Effector memory CD8-positive, alpha-beta T cell (primary cell): ENCODE data around the gene SRSF3.
"Not testable (repeated sequence)": the region's sequence is repeated elsewhere in the genome, so short reads cannot be mapped to it uniquely, and the experiment has no call there.

Experiments used
- ATAC-seq: fragments of 150-1000 bp; cut with Tn5 transposase; replicated peaks from 2 replicates; pipeline ENCODE4 v1.10.0; 2021; ENCODE audit warnings: mild to moderate bottlenecking, moderate library complexity
- DNase-seq, 3 experiments: peaks; one replicate each; pipeline ENCODE4 v3.0.0; 2021
- H3K27ac Mint-ChIP-seq, 2 donors: one replicate each; pipeline ENCODE4 v1.8.0; 2022; ENCODE audit warnings: mild to moderate bottlenecking in 2 of 2, mixed read lengths in 2 of 2, moderate library complexity in 2 of 2
- H3K27me3 Mint-ChIP-seq, 2 donors: one replicate each; pipeline ENCODE4 v1.8.0; 2022; ENCODE audit warnings: mixed read lengths in 2 of 2
- H3K36me3 Mint-ChIP-seq: one replicate; pipeline ENCODE4 v1.8.0; 2022; ENCODE audit warnings: mild to moderate bottlenecking, moderate library complexity, mixed read lengths; ENCODE audit not compliant: insufficient read depth
- H3K4me1 Mint-ChIP-seq, 2 donors: one replicate each; pipeline ENCODE4 v1.8.0; 2022; ENCODE audit warnings: low read depth in 2 of 2, mixed read lengths in 2 of 2
- H3K4me3 Mint-ChIP-seq, 2 donors: one replicate each; pipeline ENCODE4 v1.8.0; 2022; ENCODE audit warnings: mild to moderate bottlenecking in 2 of 2, mixed read lengths in 2 of 2, moderate library complexity in 2 of 2
- H3K9me3 Mint-ChIP-seq, 2 donors: one replicate each; pipeline ENCODE4 v1.8.0; 2022; ENCODE audit warnings: mixed read lengths in 2 of 2

The SRSF3 gene

GRCh38 chr6:36586606-36587005 lies 7.6 kb upstream of the SRSF3 start:
- Mint-ChIP-seq H3K27ac (no peak overlapping the region), H3K4me1 (no peaks in the 10 kb centered on the region)

GRCh38 chr6:36589025-36589400 lies 5.1 kb upstream of the SRSF3 start:
- H3K4me3 Mint-ChIP-seq, H3K9me3 Mint-ChIP-seq, H3K27me3 Mint-ChIP-seq, DNase-seq, H3K27ac Mint-ChIP-seq, ATAC-seq: not testable (repeated sequence)
- H3K36me3 Mint-ChIP-seq = peaks cover 13% of the 10 kb centered on the region
- peaks cover 10% of the 10 kb centered on the region in 2 donors for H3K4me1 Mint-ChIP-seq

More at GRCh38 chr6:36586606-36587005, 7.6 kb upstream of the SRSF3 start:
- Mint-ChIP-seq H3K36me3 (no peaks in the 10 kb centered on the region), H3K27me3 (no peaks in the 10 kb centered on the region), H3K9me3 (no peaks in the 10 kb centered on the region), H3K4me3 (no peak overlapping the region)
- no peak for DNase-seq
- no peak for ATAC-seq

GRCh38 chr6:36590237-36590636 lies 3.9 kb upstream of the SRSF3 start:
- ATAC-seq = no peak
- H3K4me3 Mint-ChIP-seq = no peak overlapping the region
- peaks cover 13% of the 10 kb centered on the region in 2 donors for H3K4me1 Mint-ChIP-seq
- DNase-seq = no peak
- H3K27ac Mint-ChIP-seq = no peak overlapping the region
- no peaks in the 10 kb centered on the region for H3K27me3 Mint-ChIP-seq
- H3K36me3 Mint-ChIP-seq = peaks cover 26% of the 10 kb centered on the region
- no peaks in the 10 kb centered on the region for H3K9me3 Mint-ChIP-seq

- DNase-seq (peak in 1 of 3 experiments; percentile 30), ATAC-seq (peak; percentile 4)
- Mint-ChIP-seq H3K4me1 (peaks cover 17 to 28% of the 10 kb centered on the region in 2 donors), H3K36me3 (peaks cover 46% of the 10 kb centered on the region), H3K27me3 (no peaks in the 10 kb centered on the region), H3K27ac (peak overlapping the region; percentile 98 to 99), H3K4me3 (peak overlapping the region; percentile 87 to 92), H3K9me3 (no peaks in the 10 kb centered on the region)
Observed at GRCh38 chr6:36592221-36592655, 1.9 kb upstream of the SRSF3 start.

- ATAC-seq = peak; percentile 10
- Mint-ChIP-seq H3K27me3 (no peaks in the 10 kb centered on the region), H3K27ac (peak overlapping the region; percentile 98 to 99), H3K36me3 (peaks cover 59% of the 10 kb centered on the region), H3K9me3 (no peaks in the 10 kb centered on the region), H3K4me3 (peak overlapping the region; percentile 87 to 92), H3K4me1 (peaks cover 25 to 36% of the 10 kb centered on the region in 2 donors)
- DNase-seq = peak in 1 of 3 experiments; percentile 23
Observed at GRCh38 chr6:36593569-36594028, 563 bp upstream of the SRSF3 start.

GRCh38 chr6:36594816-36595643 lies 868 bp downstream of the SRSF3 start:
- no peaks in the 10 kb centered on the region for H3K27me3 Mint-ChIP-seq
- peak overlapping the region; percentile 98 to 99 for H3K27ac Mint-ChIP-seq
- H3K36me3 Mint-ChIP-seq = peaks cover 74% of the 10 kb centered on the region
- H3K9me3 Mint-ChIP-seq = no peaks in the 10 kb centered on the region
- peak overlapping the region; percentile 87 to 92 for H3K4me3 Mint-ChIP-seq
- peak in 1 of 3 experiments; percentile 28 for DNase-seq
- no peak for ATAC-seq
- peaks cover 38 to 49% of the 10 kb centered on the region in 2 donors for H3K4me1 Mint-ChIP-seq

GRCh38 chr6:36596356-36596755 lies 2.2 kb downstream of the SRSF3 start:
- DNase-seq (no peak), ATAC-seq (no peak)
- Mint-ChIP-seq H3K4me3 (peak overlapping the region; percentile 87 to 92), H3K27ac (peak overlapping the region; percentile 98 to 99), H3K9me3 (no peaks in the 10 kb centered on the region), H3K27me3 (no peaks in the 10 kb centered on the region), H3K36me3 (peaks cover 87% of the 10 kb centered on the region), H3K4me1 (peaks cover 41 to 57% of the 10 kb centered on the region in 2 donors)

GRCh38 chr6:36597775-36598174 lies 3.6 kb downstream of the SRSF3 start:
- DNase-seq (no peak), ATAC-seq (no peak)
- Mint-ChIP-seq H3K4me1 (peaks cover 35 to 63% of the 10 kb centered on the region in 2 donors), H3K27ac (peak overlapping the region; percentile 93 to 98), H3K27me3 (no peaks in the 10 kb centered on the region), H3K36me3 (peaks cover 95% of the 10 kb centered on the region), H3K4me3 (peak overlapping the region; percentile 87 to 92), H3K9me3 (no peaks in the 10 kb centered on the region)

- Mint-ChIP-seq H3K27ac (peak overlapping the region; percentile 93 to 98), H3K9me3 (no peaks in the 10 kb centered on the region), H3K4me3 (peak overlapping the region; percentile 87 to 92), H3K27me3 (no peaks in the 10 kb centered on the region), H3K4me1 (peaks cover 35 to 61% of the 10 kb centered on the region in 2 donors), H3K36me3 (peaks cover 100% of the 10 kb centered on the region)
- no peak for ATAC-seq
- DNase-seq = no peak
Observed at GRCh38 chr6:36598326-36598725, 4.2 kb downstream of the SRSF3 start.

- H3K9me3 Mint-ChIP-seq = no peaks in the 10 kb centered on the region
- no peaks in the 10 kb centered on the region for H3K27me3 Mint-ChIP-seq
- peak overlapping the region; percentile 87 to 92 for H3K4me3 Mint-ChIP-seq
Observed at GRCh38 chr6:36598739-36599318, 4.7 kb downstream of the SRSF3 start.

GRCh38 chr6:36599791-36600209 lies 5.6 kb downstream of the SRSF3 start:
- H3K4me1 Mint-ChIP-seq = peaks cover 38 to 68% of the 10 kb centered on the region in 2 donors
- peak overlapping the region; percentile 93 to 98 for H3K27ac Mint-ChIP-seq
- peaks cover 100% of the 10 kb centered on the region for H3K36me3 Mint-ChIP-seq
- peak; percentile 53 to 56 (median 55) for DNase-seq
- no peaks in the 10 kb centered on the region for H3K27me3 Mint-ChIP-seq
- peak overlapping the region; percentile 87 to 92 for H3K4me3 Mint-ChIP-seq
- ATAC-seq = peak; percentile 69
- no peaks in the 10 kb centered on the region for H3K9me3 Mint-ChIP-seq

More at GRCh38 chr6:36598739-36599318, 4.7 kb downstream of the SRSF3 start:
- ATAC-seq (no peak), DNase-seq (no peak)
- Mint-ChIP-seq H3K36me3 (peaks cover 100% of the 10 kb centered on the region), H3K27ac (peak overlapping the region; percentile 93 to 98), H3K4me1 (peaks cover 34 to 63% of the 10 kb centered on the region in 2 donors)

- DNase-seq (no peak), ATAC-seq (no peak)
- Mint-ChIP-seq H3K36me3 (peaks cover 100% of the 10 kb centered on the region), H3K9me3 (no peaks in the 10 kb centered on the region), H3K27ac (peak overlapping the region; percentile 93 to 98), H3K27me3 (no peaks in the 10 kb centered on the region), H3K4me1 (peaks cover 45 to 71% of the 10 kb centered on the region in 2 donors), H3K4me3 (peak overlapping the region; percentile 87 to 92)
Observed at GRCh38 chr6:36600564-36601146, 6.5 kb downstream of the SRSF3 start.

GRCh38 chr6:36601818-36602217 lies 7.7 kb downstream of the SRSF3 start:
- H3K27ac Mint-ChIP-seq = peak overlapping the region; percentile 91 to 98
- not testable (repeated sequence) for DNase-seq
- peak overlapping the region; percentile 87 to 92 for H3K4me3 Mint-ChIP-seq

More at GRCh38 chr6:36601818-36602217, 7.7 kb downstream of the SRSF3 start:
- peaks cover 100% of the 10 kb centered on the region for H3K36me3 Mint-ChIP-seq
- H3K27me3 Mint-ChIP-seq, H3K9me3 Mint-ChIP-seq: not testable (repeated sequence)
- H3K4me1 Mint-ChIP-seq = peaks cover 49 to 67% of the 10 kb centered on the region in 2 donors
- ATAC-seq = peak; percentile 60
